Activated CD8-positive, alpha-beta memory T cell treated with anti-CD3 and anti-CD28 coated beads, Interleukin-2, amount 10 ng/mL, durations not matched to agents 7 days and 5 days (primary cell): ENCODE measurements around the gene CUL3. TPM values are rescaled to one million over a fixed set of nuclear protein-coding genes. Genes with fewer than 3 reads are reported as not detected.

ENCODE experiments used
- ATAC-seq: fragments of 150-1000 bp; cut with Tn5 transposase; one replicate; pipeline ENCODE4 v1.10.0; 2021; ENCODE audit warnings: moderate library complexity
- CTCF ChIA-PET: fragments of 350-600 bp; sonication (Branson Sonifier 250); formaldehyde crosslinking; loops from one replicate; lab custom pipeline; 2021; ENCODE audit warnings: antibody characterized with exemption; lab: Charles Lee
- DNase-seq: peaks from one replicate; pipeline ENCODE4 v3.0.0-alpha.2; 2020
- H3K27ac Mint-ChIP-seq: one replicate; pipeline ENCODE4 v1.8.0; 2021; ENCODE audit warnings: mild to moderate bottlenecking, mixed read lengths
- H3K27me3 Mint-ChIP-seq: one replicate; pipeline ENCODE4 v1.8.0; 2021; ENCODE audit warnings: mixed read lengths
- H3K36me3 Mint-ChIP-seq: one replicate; pipeline ENCODE4 v1.8.0; 2021; ENCODE audit warnings: mild to moderate bottlenecking, mixed read lengths
- H3K4me1 Mint-ChIP-seq: one replicate; pipeline ENCODE4 v1.8.0; 2021; ENCODE audit warnings: mixed read lengths
- H3K4me3 Mint-ChIP-seq: one replicate; pipeline ENCODE4 v1.8.0; 2021; ENCODE audit warnings: mild to moderate bottlenecking, moderate library complexity, mixed read lengths
- H3K9me3 Mint-ChIP-seq: one replicate; pipeline ENCODE4 v1.8.0; 2022; ENCODE audit warnings: low read depth, mixed read lengths
- total RNA-seq, 2 experiments: library from RNA; stranded (reverse); gene quantifications; one replicate each; pipeline ENCODE4 v1.2.3, GENCODE V29; 2021

CUL3 gene
- total RNA-seq, 2 experiments from 2014 or later, result 72.2 to 79.8 TPM

GRCh38 chr2:224436634-224437033 is 148.5 kb downstream of the CUL3 start:
- Mint-ChIP-seq H3K27ac (no peak overlapping the region), H3K27me3 (peaks cover 30% of the 10 kb centered on the region), H3K9me3 (no peaks in the 10 kb centered on the region), H3K4me1 (peaks cover under 1% of the 10 kb centered on the region), H3K4me3 (no peak overlapping the region), H3K36me3 (no peaks in the 10 kb centered on the region)
- CTCF ChIA-PET, result no interaction called here
- ATAC-seq (no peak), DNase-seq (no peak)

GRCh38 chr2:224434618-224435017 is 150.5 kb downstream of the CUL3 start:
- Mint-ChIP-seq H3K27ac (no peak overlapping the region), H3K27me3 (peaks cover 15% of the 10 kb centered on the region), H3K9me3 (no peaks in the 10 kb centered on the region), H3K4me1 (no peaks in the 10 kb centered on the region), H3K36me3 (no peaks in the 10 kb centered on the region), H3K4me3 (no peak overlapping the region)
- ATAC-seq, result no peak
- no peak for DNase-seq
- CTCF ChIA-PET, result no interaction called here

- Mint-ChIP-seq H3K4me3 (no peak overlapping the region), H3K27me3 (peaks cover 9% of the 10 kb centered on the region), H3K4me1 (no peaks in the 10 kb centered on the region), H3K27ac (no peak overlapping the region), H3K36me3 (no peaks in the 10 kb centered on the region), H3K9me3 (no peaks in the 10 kb centered on the region)
- ATAC-seq, result no peak
- DNase-seq, result no peak
- CTCF ChIA-PET, result no interaction called here
Observed at GRCh38 chr2:224433442-224433841, 151.7 kb downstream of the CUL3 start.

GRCh38 chr2:224432003-224432579 is 153.1 kb downstream of the CUL3 start:
- no peak for ATAC-seq
- H3K27me3 Mint-ChIP-seq, result peaks cover 9% of the 10 kb centered on the region
- H3K27ac Mint-ChIP-seq, result no peak overlapping the region

GRCh38 chr2:224429441-224429810 is 155.7 kb downstream of the CUL3 start:
- Mint-ChIP-seq H3K9me3 (peaks cover 2% of the 10 kb centered on the region), H3K27me3 (peaks cover 7% of the 10 kb centered on the region), H3K4me3 (no peak overlapping the region), H3K36me3 (no peaks in the 10 kb centered on the region), H3K27ac (no peak overlapping the region), H3K4me1 (no peaks in the 10 kb centered on the region)
- ATAC-seq (no peak), DNase-seq (no peak)
- CTCF ChIA-PET, result no interaction called here

More at GRCh38 chr2:224432003-224432579, 153.1 kb downstream of the CUL3 start:
- Mint-ChIP-seq H3K9me3 (no peaks in the 10 kb centered on the region), H3K4me3 (no peak overlapping the region), H3K36me3 (no peaks in the 10 kb centered on the region), H3K4me1 (no peaks in the 10 kb centered on the region)
- DNase-seq, result no peak
- CTCF ChIA-PET, result no interaction called here

- CTCF ChIA-PET, result no interaction called here
- no peaks in the 10 kb centered on the region for H3K36me3 Mint-ChIP-seq
- no peaks in the 10 kb centered on the region for H3K4me1 Mint-ChIP-seq
- DNase-seq (no peak), ATAC-seq (no peak)
- peaks cover 2% of the 10 kb centered on the region for H3K9me3 Mint-ChIP-seq
- no peak overlapping the region for H3K4me3 Mint-ChIP-seq
- H3K27me3 Mint-ChIP-seq, result peaks cover 10% of the 10 kb centered on the region
- no peak overlapping the region for H3K27ac Mint-ChIP-seq
Observed at GRCh38 chr2:224428787-224429440, 156.2 kb downstream of the CUL3 start.

GRCh38 chr2:224427471-224427870 is 157.7 kb downstream of the CUL3 start:
- H3K27ac Mint-ChIP-seq, result no peak overlapping the region
- no peak for ATAC-seq
- no peaks in the 10 kb centered on the region for H3K4me1 Mint-ChIP-seq
- CTCF ChIA-PET, result no interaction called here
- H3K4me3 Mint-ChIP-seq, result no peak overlapping the region
- H3K27me3 Mint-ChIP-seq, result peaks cover 17% of the 10 kb centered on the region
- peaks cover 2% of the 10 kb centered on the region for H3K9me3 Mint-ChIP-seq
- no peaks in the 10 kb centered on the region for H3K36me3 Mint-ChIP-seq
- no peak for DNase-seq

GRCh38 chr2:224426656-224427055 is 158.5 kb downstream of the CUL3 start:
- DNase-seq, result no peak
- Mint-ChIP-seq H3K9me3 (peaks cover 2% of the 10 kb centered on the region), H3K27ac (no peak overlapping the region), H3K4me1 (no peaks in the 10 kb centered on the region), H3K27me3 (peaks cover 11% of the 10 kb centered on the region), H3K36me3 (no peaks in the 10 kb centered on the region), H3K4me3 (no peak overlapping the region)
- no peak for ATAC-seq
- CTCF ChIA-PET, result no interaction called here

- no peaks in the 10 kb centered on the region for H3K36me3 Mint-ChIP-seq
- H3K4me3 Mint-ChIP-seq, result no peak overlapping the region
- peaks cover 22% of the 10 kb centered on the region for H3K27me3 Mint-ChIP-seq
- H3K4me1 Mint-ChIP-seq, result no peaks in the 10 kb centered on the region
- no peak for DNase-seq
- no peak overlapping the region for H3K27ac Mint-ChIP-seq
- no peaks in the 10 kb centered on the region for H3K9me3 Mint-ChIP-seq
- CTCF ChIA-PET, result no interaction called here
- no peak for ATAC-seq
Observed at GRCh38 chr2:224421065-224421464, 164.1 kb downstream of the CUL3 start.

Other genes starting within 250 kb of the CUL3 start
- gene FAM124B, start 183.3 kb downstream of the CUL3 start, total RNA-seq, result under 1 TPM; 0.15 to 0.23 TPM
- not detected for gene CCDC195, start 131.0 kb upstream of the CUL3 start, total RNA-seq